Measurements from ENCODE around the gene FAM89B.

FAM89B gene

GRCh38 chr11:65558002-65558929 is 14.1 kb upstream of the FAM89B start, which contains the start of gene LTBP3:
LTBP3 (minus strand) TSS chr11:65558359; CDS start chr11:65557959, 400 bp downstream.
- Histone ChIP-seq H2BK120ac (ENCODE audit: insufficient read depth, low read length, poor library complexity) (peak within 1 kb of the TSS; percentile 85), H4K12ac (ENCODE audit: low read depth, low read length) (peak within 1 kb of the TSS; percentile 81), H2BK12ac (ENCODE audit: low read length) (peak within 1 kb of the TSS; percentile 56), H3K9ac (ENCODE audit: low read length) (no peak within 1 kb of the TSS), H3K27me3 (ENCODE audit: insufficient read depth, low read length) (no peaks in the 10 kb centered on the region), H3K4me2 (ENCODE audit: low read length) (peak within 1 kb of the TSS; percentile 62), H3K27ac (ENCODE audit: low read depth, low read length) (peak within 1 kb of the TSS; percentile 73), H3K4ac (ENCODE audit: low read depth, low read length) (peak within 1 kb of the TSS; percentile 59), H3K23ac (ENCODE audit: low read length) (no peak within 1 kb of the TSS), H4K91ac (ENCODE audit: low read depth, low read length) (peak within 1 kb of the TSS; percentile 93), H3K4me3 (ENCODE audit: low read depth, low read length) (peak within 1 kb of the TSS; percentile 51), H3K14ac (ENCODE audit: low read length) (peak within 1 kb of the TSS; percentile 80), H3K79me1 (ENCODE audit: low read length) (peaks cover 30% of the 10 kb centered on the region), H3K79me2 (ENCODE audit: control insufficient read depth, insufficient read depth, low read length, poor library complexity) (peaks cover 6% of the 10 kb centered on the region), H3K4me1 (ENCODE audit: control insufficient read depth in 1 of 2, insufficient read depth in 2 of 2, low read length in 2 of 2) (peaks cover 40 to 50% of the 10 kb centered on the region in 2 experiments), H3K36me3 (ENCODE audit: control insufficient read depth in 1 of 2, insufficient read depth in 2 of 2, low read length in 2 of 2) (no peaks in the 10 kb centered on the region), H3K18ac (ENCODE audit: low read length) (peak within 1 kb of the TSS; percentile 85), H4K8ac (ENCODE audit: low read depth, low read length) (peak within 1 kb of the TSS; percentile 92), H2AK5ac (ENCODE audit: low read length) (peak within 1 kb of the TSS; percentile 66), H2BK5ac (ENCODE audit: low read depth, low read length, poor library complexity) (peak within 1 kb of the TSS; percentile 82), H2AFZ (ENCODE audit: insufficient read depth, low read length, poor library complexity) (peak within 1 kb of the TSS; percentile 75), H3K9me3 (ENCODE audit: insufficient read depth, low read depth, low read length) (no peaks in the 10 kb centered on the region)
- DNase-seq = peak; percentile 67 to 80
- WGBS (ENCODE audit: extremely low coverage, insufficient coverage, insufficient read length) = no CpG with 5 or more reads among the region's 79 CpGs

- H3K23ac ChIP-seq (ENCODE audit: low read length) = no peak overlapping the region
- peak overlapping the region; percentile 38 for H2BK5ac ChIP-seq (ENCODE audit: low read depth, low read length, poor library complexity)
- H3K9ac ChIP-seq (ENCODE audit: low read length) = no peak overlapping the region
- H3K36me3 ChIP-seq (ENCODE audit: control insufficient read depth in 1 of 2, insufficient read depth in 2 of 2, low read length in 2 of 2) = no peaks in the 10 kb centered on the region
- peak overlapping the region; percentile 20 for H2BK12ac ChIP-seq (ENCODE audit: low read length)
- H3K14ac ChIP-seq (ENCODE audit: low read length) = peak overlapping the region; percentile 80
- H4K12ac ChIP-seq (ENCODE audit: low read depth, low read length) = peak overlapping the region; percentile 57
- H4K8ac ChIP-seq (ENCODE audit: low read depth, low read length) = peak overlapping the region; percentile 92
- H2BK120ac ChIP-seq (ENCODE audit: insufficient read depth, low read length, poor library complexity) = peak overlapping the region; percentile 67
- H4K91ac ChIP-seq (ENCODE audit: low read depth, low read length) = peak overlapping the region; percentile 93
- H3K4me1 ChIP-seq (ENCODE audit: control insufficient read depth in 1 of 2, insufficient read depth in 2 of 2, low read length in 2 of 2) = peaks cover 37 to 45% of the 10 kb centered on the region in 2 experiments
- H2AK5ac ChIP-seq (ENCODE audit: low read length) = peak overlapping the region; percentile 33
- peak overlapping the region; percentile 75 for H2AFZ ChIP-seq (ENCODE audit: insufficient read depth, low read length, poor library complexity)
- no peak for DNase-seq
- WGBS (ENCODE audit: extremely low coverage, insufficient coverage, insufficient read length) = no CpG with 5 or more reads among the region's 19 CpGs
- peaks cover 6% of the 10 kb centered on the region for H3K79me2 ChIP-seq (ENCODE audit: control insufficient read depth, insufficient read depth, low read length, poor library complexity)
- no peaks in the 10 kb centered on the region for H3K27me3 ChIP-seq (ENCODE audit: insufficient read depth, low read length)
- peak overlapping the region; percentile 37 for H3K27ac ChIP-seq (ENCODE audit: low read depth, low read length)
- H3K18ac ChIP-seq (ENCODE audit: low read length) = peak overlapping the region; percentile 78
- H3K4me2 ChIP-seq (ENCODE audit: low read length) = peak overlapping the region; percentile 46
- H3K4me3 ChIP-seq (ENCODE audit: low read depth, low read length) = no peak overlapping the region
- H3K79me1 ChIP-seq (ENCODE audit: low read length) = peaks cover 27% of the 10 kb centered on the region
- H3K9me3 ChIP-seq (ENCODE audit: insufficient read depth, low read depth, low read length) = no peaks in the 10 kb centered on the region
- H3K4ac ChIP-seq (ENCODE audit: low read depth, low read length) = peak overlapping the region; percentile 14
These were observed 13.3 kb upstream of the FAM89B start for GRCh38 chr11:65558930-65559509.

- H3K23ac ChIP-seq (ENCODE audit: low read length) = no peak overlapping the region
- peaks cover 27% of the 10 kb centered on the region for H3K79me1 ChIP-seq (ENCODE audit: low read length)
- peak overlapping the region; percentile 33 for H2AK5ac ChIP-seq (ENCODE audit: low read length)
- H2BK12ac ChIP-seq (ENCODE audit: low read length) = peak overlapping the region; percentile 20
- no peaks in the 10 kb centered on the region for H3K36me3 ChIP-seq (ENCODE audit: control insufficient read depth in 1 of 2, insufficient read depth in 2 of 2, low read length in 2 of 2)
- no CpG with 5 or more reads among the region's 5 CpGs for WGBS (ENCODE audit: extremely low coverage, insufficient coverage, insufficient read length)
- no peaks in the 10 kb centered on the region for H3K27me3 ChIP-seq (ENCODE audit: insufficient read depth, low read length)
- H3K4me3 ChIP-seq (ENCODE audit: low read depth, low read length) = no peak overlapping the region
- no peak overlapping the region for H2AFZ ChIP-seq (ENCODE audit: insufficient read depth, low read length, poor library complexity)
- no peak overlapping the region for H3K18ac ChIP-seq (ENCODE audit: low read length)
- H3K9ac ChIP-seq (ENCODE audit: low read length) = no peak overlapping the region
- DNase-seq = no peak
- peak overlapping the region; percentile 67 for H2BK120ac ChIP-seq (ENCODE audit: insufficient read depth, low read length, poor library complexity)
- peaks cover 34 to 44% of the 10 kb centered on the region in 2 experiments for H3K4me1 ChIP-seq (ENCODE audit: control insufficient read depth in 1 of 2, insufficient read depth in 2 of 2, low read length in 2 of 2)
- H3K27ac ChIP-seq (ENCODE audit: low read depth, low read length) = peak overlapping the region; percentile 36
- no peak overlapping the region for H3K4ac ChIP-seq (ENCODE audit: low read depth, low read length)
- H4K8ac ChIP-seq (ENCODE audit: low read depth, low read length) = peak overlapping the region; percentile 92
- H2BK5ac ChIP-seq (ENCODE audit: low read depth, low read length, poor library complexity) = peak overlapping the region; percentile 38
- no peak overlapping the region for H3K4me2 ChIP-seq (ENCODE audit: low read length)
- no peak overlapping the region for H4K12ac ChIP-seq (ENCODE audit: low read depth, low read length)
- H3K14ac ChIP-seq (ENCODE audit: low read length) = peak overlapping the region; percentile 80
- peak overlapping the region; percentile 93 for H4K91ac ChIP-seq (ENCODE audit: low read depth, low read length)
- peaks cover 6% of the 10 kb centered on the region for H3K79me2 ChIP-seq (ENCODE audit: control insufficient read depth, insufficient read depth, low read length, poor library complexity)
- no peaks in the 10 kb centered on the region for H3K9me3 ChIP-seq (ENCODE audit: insufficient read depth, low read depth, low read length)
These were observed 12.8 kb upstream of the FAM89B start for GRCh38 chr11:65559535-65559934.

GRCh38 chr11:65559951-65560537 is 12.3 kb upstream of the FAM89B start:
- no CpG with 5 or more reads among the region's 5 CpGs for WGBS (ENCODE audit: extremely low coverage, insufficient coverage, insufficient read length)

More at GRCh38 chr11:65559951-65560537, 12.3 kb upstream of the FAM89B start:
- Histone ChIP-seq H3K36me3 (ENCODE audit: control insufficient read depth in 1 of 2, insufficient read depth in 2 of 2, low read length in 2 of 2) (no peaks in the 10 kb centered on the region), H2BK12ac (ENCODE audit: low read length) (peak overlapping the region; percentile 14), H3K4me2 (ENCODE audit: low read length) (peak overlapping the region; percentile 3), H2AK5ac (ENCODE audit: low read length) (peak overlapping the region; percentile 29), H4K8ac (ENCODE audit: low read depth, low read length) (no peak overlapping the region), H3K18ac (ENCODE audit: low read length) (peak overlapping the region; percentile 12), H3K4ac (ENCODE audit: low read depth, low read length) (no peak overlapping the region), H4K91ac (ENCODE audit: low read depth, low read length) (peak overlapping the region; percentile 13), H3K79me2 (ENCODE audit: control insufficient read depth, insufficient read depth, low read length, poor library complexity) (peaks cover 6% of the 10 kb centered on the region), H4K12ac (ENCODE audit: low read depth, low read length) (no peak overlapping the region), H3K9me3 (ENCODE audit: insufficient read depth, low read depth, low read length) (no peaks in the 10 kb centered on the region), H2AFZ (ENCODE audit: insufficient read depth, low read length, poor library complexity) (no peak overlapping the region), H2BK120ac (ENCODE audit: insufficient read depth, low read length, poor library complexity) (no peak overlapping the region), H2BK5ac (ENCODE audit: low read depth, low read length, poor library complexity) (no peak overlapping the region), H3K9ac (ENCODE audit: low read length) (no peak overlapping the region), H3K79me1 (ENCODE audit: low read length) (peaks cover 27% of the 10 kb centered on the region), H3K27ac (ENCODE audit: low read depth, low read length) (peak overlapping the region; percentile 52), H3K23ac (ENCODE audit: low read length) (no peak overlapping the region), H3K4me3 (ENCODE audit: low read depth, low read length) (no peak overlapping the region), H3K27me3 (ENCODE audit: insufficient read depth, low read length) (no peaks in the 10 kb centered on the region), H3K4me1 (ENCODE audit: control insufficient read depth in 1 of 2, insufficient read depth in 2 of 2, low read length in 2 of 2) (peaks cover 32 to 42% of the 10 kb centered on the region in 2 experiments), H3K14ac (ENCODE audit: low read length) (no peak overlapping the region)
- DNase-seq = peak; percentile 95 to 96

All from trophoblast cell (in vitro differentiated cells and primary cell).